HL-60/S4 (cell line): Measurements from ENCODE around the gene C1orf141.

Experiments used
- in situ Hi-C: fragments of 300-500 bp; cut with MboI; formaldehyde crosslinking; loops from 2 replicates; pipeline ENCODE4 v1.14.3; 2022; ENCODE audit warnings: low sequenced_read_pairs

The C1orf141 gene

GRCh38 chr1:67134695-67135094, at the start of gene C1orf141:
Gene C1orf141, minus strand, starts transcription at chr1:67134970. Its CDS starts 7,730 bp downstream, at chr1:67127240.
- in situ Hi-C loops, result no loop called here

DNA sequence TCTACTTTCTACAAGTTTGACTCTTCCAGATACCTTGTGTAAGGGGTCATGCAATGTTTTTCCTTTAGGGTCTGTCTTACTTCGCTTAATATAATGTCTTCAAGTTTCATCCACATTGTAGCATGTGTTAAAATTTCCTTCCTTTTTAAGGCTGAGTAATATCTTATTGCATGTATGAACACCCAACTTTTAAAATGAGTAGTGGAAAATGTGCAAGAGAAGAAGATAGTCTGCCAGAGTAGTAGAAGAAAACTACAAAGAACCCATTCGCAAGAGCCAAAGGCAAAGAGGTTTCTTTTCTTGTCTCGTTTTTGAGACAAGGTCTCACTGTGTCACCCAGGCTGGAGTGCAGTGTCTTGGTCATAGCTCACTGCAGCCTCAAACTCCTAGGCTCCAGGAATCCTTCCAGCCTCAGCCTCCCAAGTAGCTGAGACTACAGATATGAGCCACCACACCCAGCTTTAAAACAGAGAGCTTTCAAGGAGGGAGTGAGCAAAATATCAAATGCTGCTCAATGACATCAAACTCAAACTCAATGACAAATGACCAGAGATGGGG, 40.8 kb upstream of the C1orf141 start:
- in situ Hi-C loops, result no loop called here

DNA sequence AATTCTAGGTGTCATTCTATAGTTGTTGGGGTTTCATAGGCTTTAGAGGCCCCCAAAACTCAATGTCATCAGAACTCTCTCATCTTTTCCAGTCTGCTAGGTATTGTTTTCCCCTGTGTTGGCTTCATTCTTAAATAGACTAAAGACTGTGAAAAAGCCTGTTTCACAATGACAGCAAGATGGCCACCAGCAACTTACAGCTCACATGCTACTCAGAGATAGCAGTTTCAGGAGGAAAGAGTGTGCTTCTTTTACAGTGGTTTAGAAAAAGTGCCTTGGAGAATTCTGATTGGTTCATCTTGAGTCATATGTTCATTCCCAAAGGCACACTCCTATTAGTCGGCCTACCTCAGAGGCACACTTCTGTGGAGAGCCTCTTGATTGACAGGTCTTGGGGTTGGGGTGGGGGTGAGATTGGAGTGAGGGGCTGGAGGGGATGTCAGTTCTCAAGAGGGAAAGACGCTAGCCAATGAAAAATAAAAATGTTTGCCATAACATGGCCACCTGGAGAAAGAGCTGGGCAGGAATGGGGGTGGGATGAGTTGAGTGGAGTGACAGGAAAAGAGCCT, 40.0 kb upstream of the C1orf141 start:
- in situ Hi-C loops, result no loop called here

GRCh38 chr1:67173988-67174387, 39.2 kb upstream of the C1orf141 start:
- in situ Hi-C loops, result no loop called here

DNA sequence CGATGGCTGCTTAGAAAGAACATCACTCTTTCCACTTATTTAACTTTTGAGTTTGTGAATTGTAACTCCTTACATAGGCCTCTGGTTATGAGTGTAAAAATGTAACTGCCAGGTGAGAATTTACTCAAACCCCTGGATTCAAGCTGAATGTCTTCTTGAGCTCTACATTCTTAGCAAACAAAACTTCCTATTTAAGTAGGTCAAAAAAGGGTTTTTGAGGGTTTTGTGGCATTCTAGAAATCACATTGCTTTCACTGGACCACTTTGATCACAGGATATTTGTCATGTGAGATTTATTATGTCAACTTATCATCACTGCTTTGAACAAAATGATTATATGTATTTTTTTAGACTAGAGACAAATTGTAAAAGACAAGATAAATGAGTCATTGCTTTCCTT, 37.2 kb upstream of the C1orf141 start:
- in situ Hi-C loops, result no loop called here

- in situ Hi-C loops, result no loop called here
Observed at GRCh38 chr1:67171574-67171955, 36.8 kb upstream of the C1orf141 start.

DNA sequence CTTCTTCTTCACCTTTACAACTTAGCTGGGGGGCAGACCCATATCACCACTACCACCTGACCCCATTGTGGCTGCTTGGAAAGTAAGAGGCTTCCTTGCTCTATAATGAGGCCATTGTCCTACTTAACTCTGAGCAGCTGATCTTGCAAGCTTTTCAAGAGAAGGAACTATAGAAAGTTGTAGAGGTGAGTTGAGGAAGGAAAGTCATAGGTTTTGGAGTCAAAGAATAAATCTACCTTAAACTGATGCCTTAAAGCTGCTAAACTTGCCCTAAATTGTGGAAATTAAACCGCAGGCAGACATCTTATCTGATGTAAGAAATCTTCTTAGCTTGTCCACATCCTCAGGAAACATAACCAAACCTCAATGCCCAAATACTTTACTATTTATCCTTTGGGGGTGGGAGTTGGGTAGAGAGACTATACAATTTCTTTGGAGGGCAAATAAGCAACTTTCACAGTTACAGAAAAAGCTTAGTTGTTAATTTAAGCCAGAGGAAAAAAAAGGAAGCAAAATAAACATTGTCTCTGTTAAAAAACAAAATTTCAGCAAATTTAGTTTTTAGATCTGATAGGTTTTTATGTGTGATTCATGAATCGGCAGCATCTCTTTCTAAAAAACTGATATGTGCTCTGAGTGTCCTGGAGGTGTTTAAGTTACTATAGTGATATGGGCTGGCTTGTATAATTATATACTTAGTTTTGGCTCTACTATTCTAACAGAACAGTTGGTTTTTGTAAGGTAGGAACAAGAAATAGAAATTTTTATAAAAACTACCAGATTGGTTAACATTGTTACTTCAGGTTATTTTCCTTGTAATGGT, 36.2 kb upstream of the C1orf141 start:
- in situ Hi-C loops, result no loop called here

- in situ Hi-C loops, result no loop called here
Observed at GRCh38 chr1:67169932-67170331, 35.2 kb upstream of the C1orf141 start.

- in situ Hi-C loops, result no loop called here
Observed at GRCh38 chr1:67169496-67169895, 34.7 kb upstream of the C1orf141 start.

GRCh38 chr1:67166196-67166595, 31.4 kb upstream of the C1orf141 start, which contains the start of gene IL23R:
Gene IL23R, plus strand, starts transcription at chr1:67166454. Its CDS starts 1,667 bp downstream, at chr1:67168121.
- in situ Hi-C loops, result no loop called here

DNA sequence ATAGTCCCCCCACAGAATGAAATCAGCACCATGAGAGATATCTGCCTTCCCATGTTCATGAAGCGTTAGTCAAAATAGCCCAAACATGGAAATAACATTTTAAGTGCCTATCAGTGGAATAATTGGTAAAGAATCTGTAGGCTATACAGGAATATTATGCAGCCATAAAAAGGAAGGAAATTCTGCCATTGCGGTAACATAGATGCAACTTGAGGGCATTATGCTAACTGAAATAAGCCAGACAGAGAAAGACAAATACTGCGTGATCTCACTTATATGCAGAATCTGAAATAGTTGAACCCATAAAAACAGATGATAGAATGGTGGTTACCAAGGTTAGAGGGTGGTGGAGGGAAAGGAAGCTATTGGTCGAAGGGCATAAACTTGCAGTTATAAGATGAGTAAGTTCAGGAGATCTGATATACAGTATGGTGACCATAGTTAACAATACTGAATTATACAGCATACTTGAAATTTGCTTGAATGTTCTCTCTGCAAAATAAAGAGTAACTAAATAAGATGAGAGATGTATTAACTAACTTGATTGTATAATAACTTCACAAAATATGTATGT, 30.8 kb upstream of the C1orf141 start:
- in situ Hi-C loops, result no loop called here

GRCh38 chr1:67162954-67163353, 28.2 kb upstream of the C1orf141 start:
- in situ Hi-C loops, result no loop called here

- in situ Hi-C loops, result no loop called here
Observed at GRCh38 chr1:67159233-67159632, 24.5 kb upstream of the C1orf141 start.

- in situ Hi-C loops, result no loop called here
Observed at GRCh38 chr1:67158401-67158800, 23.6 kb upstream of the C1orf141 start.

DNA sequence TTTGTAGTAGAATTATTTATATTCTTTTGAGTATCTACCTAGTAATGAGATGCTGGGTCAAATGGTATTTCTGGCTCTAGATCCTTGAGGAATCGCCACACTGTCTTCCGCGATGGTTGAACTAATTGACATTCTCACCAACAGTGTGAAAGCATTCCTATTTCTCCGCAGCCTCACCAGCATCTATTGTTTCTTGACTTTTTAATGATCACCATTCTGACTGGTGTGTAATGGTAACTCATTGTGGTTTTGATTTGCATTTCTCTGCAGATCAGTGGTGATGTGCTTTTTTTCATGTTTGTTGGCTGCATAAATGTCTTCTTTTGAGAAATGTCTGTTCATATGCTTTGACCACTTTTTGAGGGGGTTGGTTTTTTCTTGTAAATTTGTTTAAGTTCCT, 16.2 kb upstream of the C1orf141 start:
- in situ Hi-C loops, result no loop called here

GRCh38 chr1:67149179-67149770, 14.5 kb upstream of the C1orf141 start:
- in situ Hi-C loops, result loop anchor here (10.0 kb wide), 2 partner anchors 154 to 384 kb away; no protein-coding TSS in a partner anchor

DNA sequence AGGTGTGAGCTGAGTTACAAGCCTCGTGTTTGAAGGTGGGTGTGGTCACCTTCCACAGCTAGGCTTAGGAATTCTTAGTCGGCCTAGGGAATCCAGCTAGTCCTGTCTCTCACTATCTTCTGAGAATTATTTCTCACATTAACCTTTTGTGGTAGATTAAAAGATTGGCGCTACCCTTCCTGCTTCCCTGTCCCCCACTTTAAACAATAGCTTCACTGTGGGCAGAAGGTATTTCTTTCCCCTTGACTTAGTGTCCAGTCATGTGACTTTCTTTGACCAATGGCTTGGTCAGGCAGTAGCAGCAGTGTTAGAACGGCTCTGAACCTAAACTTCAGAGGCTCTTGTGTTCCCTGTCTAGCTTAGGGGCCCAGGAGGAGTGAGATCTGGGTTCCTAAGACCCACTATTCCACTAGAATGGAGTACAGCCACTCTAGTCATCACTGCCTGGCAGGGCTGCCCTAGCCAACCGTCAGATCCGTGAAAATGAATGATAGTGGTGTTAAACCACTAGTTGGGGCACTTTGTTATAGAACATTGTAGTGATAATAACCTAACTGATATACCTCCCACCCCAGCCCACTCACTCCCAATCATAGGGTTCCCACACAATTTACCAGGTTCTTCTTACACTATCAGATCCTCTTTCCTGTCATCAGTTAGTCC, 13.9 kb upstream of the C1orf141 start:
- in situ Hi-C loops, result loop anchor here (10.0 kb wide), 2 partner anchors 154 to 384 kb away; no protein-coding TSS in a partner anchor

DNA sequence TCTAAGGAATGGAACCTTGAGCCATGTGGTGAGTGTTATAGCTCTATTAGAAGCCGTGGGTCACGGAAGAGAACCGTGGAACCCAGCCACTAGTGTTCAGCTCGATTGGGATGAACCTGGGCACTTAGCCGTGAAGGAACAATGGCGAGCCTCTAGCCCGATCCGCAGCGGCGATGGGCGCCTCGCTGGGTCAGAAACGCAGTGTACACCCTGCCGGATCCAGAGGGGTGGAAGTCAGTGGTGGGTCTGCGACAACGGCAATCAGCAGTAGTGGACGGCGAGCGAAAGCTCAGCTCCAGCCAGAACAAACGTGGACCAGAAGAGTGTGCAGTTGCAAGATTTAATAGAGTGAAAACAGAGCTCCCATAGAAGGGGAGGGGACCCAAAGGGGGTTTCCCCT, 13.2 kb upstream of the C1orf141 start:
- in situ Hi-C loops, result loop anchor here (10.0 kb wide), 2 partner anchors 153 to 383 kb away; no protein-coding TSS in a partner anchor

GRCh38 chr1:67146539-67146938, 11.8 kb upstream of the C1orf141 start:
- in situ Hi-C loops, result loop anchor here (10.0 kb wide), 2 partner anchors 152 to 382 kb away; no protein-coding TSS in a partner anchor

- in situ Hi-C loops, result loop anchor here (10.0 kb wide), 2 partner anchors 151 to 381 kb away; no protein-coding TSS in a partner anchor
Observed at GRCh38 chr1:67146101-67146500, 11.3 kb upstream of the C1orf141 start.
